Measurements from ENCODE around the gene CLCN7. TPM values are rescaled to one million over a fixed set of nuclear protein-coding genes. Genes with fewer than 3 reads are reported as not detected.
"Not testable (repeated sequence)": the region's sequence is repeated elsewhere in the genome, so short reads cannot be mapped to it uniquely, and the experiment has no call there.

Gene CLCN7
- polyA plus RNA-seq, 3 donors: 53.4 to 61.1 (median 59.1) TPM

- no peak for DNase-seq
Measured at GRCh38 chr16:1489077-1489476, 14.2 kb upstream of the CLCN7 start.

- DNase-seq: no peak
Measured at GRCh38 chr16:1488619-1489018, 13.8 kb upstream of the CLCN7 start, which contains the start of gene PTX4. PTX4 (minus strand) TSS chr16:1488944; CDS start chr16:1488909, 35 bp downstream.

GRCh38 chr16:1488054-1488601 is 13.3 kb upstream of the CLCN7 start:
- DNase-seq: no peak

GRCh38 chr16:1487395-1488053 is 12.7 kb upstream of the CLCN7 start:
- DNase-seq: no peak

- DNase-seq: no peak
Measured at GRCh38 chr16:1486551-1487390, 11.9 kb upstream of the CLCN7 start.

GRCh38 chr16:1485847-1486496 is 11.1 kb upstream of the CLCN7 start:
- no peak for DNase-seq

GRCh38 chr16:1481906-1482835 is 7.3 kb upstream of the CLCN7 start:
- DNase-seq: no peak

- DNase-seq: not testable (repeated sequence)
Measured at GRCh38 chr16:1478937-1479336, 4.1 kb upstream of the CLCN7 start.

GRCh38 chr16:1477033-1477432 is 2.2 kb upstream of the CLCN7 start:
- no peak for DNase-seq

GRCh38 chr16:1475552-1476114 is 805 bp upstream of the CLCN7 start:
- no peak for DNase-seq

GRCh38 chr16:1474082-1474795 is 589 bp downstream of the CLCN7 start:
- no peak for DNase-seq

- DNase-seq: no peak
Measured at GRCh38 chr16:1472974-1473373, 1.9 kb downstream of the CLCN7 start.

GRCh38 chr16:1471569-1472194 is 3.1 kb downstream of the CLCN7 start:
- no peak for DNase-seq

- no peak for DNase-seq
Measured at GRCh38 chr16:1470481-1471251, 4.2 kb downstream of the CLCN7 start.

- no peak for DNase-seq
Measured at GRCh38 chr16:1469693-1470201, 5.1 kb downstream of the CLCN7 start.

GRCh38 chr16:1469141-1469540 is 5.7 kb downstream of the CLCN7 start:
- not testable (repeated sequence) for DNase-seq

- DNase-seq: no peak
Measured at GRCh38 chr16:1468426-1468810, 6.4 kb downstream of the CLCN7 start.

GRCh38 chr16:1466968-1467521 is 7.8 kb downstream of the CLCN7 start:
- DNase-seq: no peak

Measured in renal pelvis (tissue), 4 donors.